HepG2 (cell line): ENCODE measurements around the gene HPS4.

Experiments
- CBX5 ChIP-seq: sonication (generic); formaldehyde crosslinking; IDR thresholded peaks from 2 replicates; pipeline ENCODE4 v1.4.0; 2020; ENCODE audit warnings: missing genetic modification reagents, borderline replicate concordance
- CEBPB ChIP-seq: IDR thresholded peaks from 2 replicates; pipeline ENCODE4 v1.6.1; 2011; ENCODE audit warnings: low read depth, low read length, improper control_type of control experiment, borderline replicate concordance
- CENPT ChIP-seq: sonication (generic); formaldehyde crosslinking; IDR thresholded peaks from 2 replicates; pipeline ENCODE4 v1.8.0; 2022; ENCODE audit warnings: low read depth, mild to moderate bottlenecking, moderate library complexity, missing genetic modification reagents
- HDAC6 ChIP-seq: fragments of 200-600 bp; sonication (generic); IDR thresholded peaks from 2 replicates; pipeline ENCODE4 v1.7.0; 2017; ENCODE audit warnings: mild to moderate bottlenecking, antibody characterized with exemption, low read length, low read depth
- IRF9 ChIP-seq: sonication (generic); formaldehyde crosslinking; IDR thresholded peaks from 2 replicates; pipeline ENCODE4 v1.8.0; 2022; ENCODE audit warnings: missing genetic modification reagents, mild to moderate bottlenecking, borderline replicate concordance
- IRX3 ChIP-seq: sonication (generic); formaldehyde crosslinking; IDR thresholded peaks from 2 replicates; pipeline ENCODE4 v1.8.1; 2023; ENCODE audit warnings: mild to moderate bottlenecking, low read depth, missing genetic modification reagents, borderline replicate concordance
- JUN ChIP-seq: sonication (generic); formaldehyde crosslinking; IDR thresholded peaks from 2 replicates; pipeline ENCODE4 v1.4.0; 2020; ENCODE audit warnings: mild to moderate bottlenecking, missing genetic modification reagents
- JUNB ChIP-seq: sonication (generic); formaldehyde crosslinking; IDR thresholded peaks from 2 replicates; pipeline ENCODE4 v1.8.0; 2022; ENCODE audit warnings: missing genetic modification reagents, mild to moderate bottlenecking, borderline replicate concordance
- JUND ChIP-seq: sonication (generic); formaldehyde crosslinking; IDR thresholded peaks from 2 replicates; pipeline ENCODE4 v1.8.0; 2022; ENCODE audit warnings: mild to moderate bottlenecking, missing genetic modification reagents
- NFIC ChIP-seq: IDR thresholded peaks from 2 replicates; pipeline ENCODE4 v1.6.1; 2012; ENCODE audit warnings: mild to moderate bottlenecking, low read length, inconsistent platforms
- POGZ ChIP-seq: sonication (generic); formaldehyde crosslinking; IDR thresholded peaks from 2 replicates; pipeline ENCODE4 v1.4.0; 2020; ENCODE audit warnings: mild to moderate bottlenecking, missing genetic modification reagents
- RXRA ChIP-seq: sonication (generic); formaldehyde crosslinking; IDR thresholded peaks from 2 replicates; pipeline ENCODE4 v1.5.1; 2020; ENCODE audit warnings: missing genetic modification reagents
- ZNF510 ChIP-seq: sonication (generic); formaldehyde crosslinking; IDR thresholded peaks from 2 replicates; pipeline ENCODE4 v1.4.0; 2020; ENCODE audit warnings: low read depth, mild to moderate bottlenecking, missing genetic modification reagents

- TF ChIP-seq JUNB (CRISPR knock-in tag) (no peak), NFIC (no peak), JUN (CRISPR knock-in tag) (no peak), ZNF510 (CRISPR knock-in tag) (no peak), POGZ (CRISPR knock-in tag) (no peak), HDAC6 (no peak), RXRA (CRISPR knock-in tag) (no peak), IRX3 (CRISPR knock-in tag) (no peak), JUND (CRISPR knock-in tag) (no peak), IRF9 (CRISPR knock-in tag) (no peak), CBX5 (CRISPR knock-in tag) (no peak), CENPT (CRISPR knock-in tag) (no peak), CEBPB (no peak)
Measured at GRCh38 chr22:26481112-26481693, 2.4 kb downstream of the HPS4 start.
